ENCODE measurements around the gene RAD51B.

RAD51B gene

DNA sequence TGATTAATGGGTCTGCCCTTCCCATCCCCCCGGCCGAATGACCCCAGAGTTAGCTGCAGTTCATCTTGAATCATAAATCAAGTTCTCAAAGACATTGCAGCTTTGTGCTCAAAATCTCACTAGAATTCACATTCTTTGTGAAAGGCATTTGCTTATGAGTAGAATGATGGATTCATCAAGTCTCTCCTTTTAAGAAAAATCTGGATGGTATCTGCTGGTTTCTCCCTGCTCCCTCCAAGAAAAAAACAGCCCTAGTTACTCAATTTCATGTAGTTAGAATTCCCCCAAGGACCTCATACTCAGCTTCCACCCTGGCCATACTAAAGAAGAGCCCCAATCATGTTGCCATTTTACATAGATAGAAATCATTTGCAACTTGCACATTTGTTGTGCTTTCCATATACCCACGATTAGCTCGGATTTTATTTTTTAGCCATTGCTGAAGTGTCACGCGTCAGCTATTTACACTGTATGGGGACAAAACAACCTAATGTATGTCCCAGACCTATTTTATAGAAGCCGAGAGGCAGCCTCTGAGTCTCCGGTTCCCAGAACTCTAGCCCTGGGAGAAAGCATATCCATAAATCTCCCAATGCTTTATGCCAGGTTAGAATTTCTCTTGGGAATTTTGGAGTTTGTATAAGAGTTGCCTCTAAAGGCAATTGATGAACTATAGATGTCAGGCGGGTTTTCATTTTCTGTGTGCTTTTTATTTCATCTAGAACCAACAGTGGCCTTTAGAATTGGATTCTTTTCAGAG, 673.8 kb downstream of the RAD51B start:
- no peak for DNase-seq (ENCODE audit: low read depth in 2 of 3, low spot score in 2 of 3)

DNA sequence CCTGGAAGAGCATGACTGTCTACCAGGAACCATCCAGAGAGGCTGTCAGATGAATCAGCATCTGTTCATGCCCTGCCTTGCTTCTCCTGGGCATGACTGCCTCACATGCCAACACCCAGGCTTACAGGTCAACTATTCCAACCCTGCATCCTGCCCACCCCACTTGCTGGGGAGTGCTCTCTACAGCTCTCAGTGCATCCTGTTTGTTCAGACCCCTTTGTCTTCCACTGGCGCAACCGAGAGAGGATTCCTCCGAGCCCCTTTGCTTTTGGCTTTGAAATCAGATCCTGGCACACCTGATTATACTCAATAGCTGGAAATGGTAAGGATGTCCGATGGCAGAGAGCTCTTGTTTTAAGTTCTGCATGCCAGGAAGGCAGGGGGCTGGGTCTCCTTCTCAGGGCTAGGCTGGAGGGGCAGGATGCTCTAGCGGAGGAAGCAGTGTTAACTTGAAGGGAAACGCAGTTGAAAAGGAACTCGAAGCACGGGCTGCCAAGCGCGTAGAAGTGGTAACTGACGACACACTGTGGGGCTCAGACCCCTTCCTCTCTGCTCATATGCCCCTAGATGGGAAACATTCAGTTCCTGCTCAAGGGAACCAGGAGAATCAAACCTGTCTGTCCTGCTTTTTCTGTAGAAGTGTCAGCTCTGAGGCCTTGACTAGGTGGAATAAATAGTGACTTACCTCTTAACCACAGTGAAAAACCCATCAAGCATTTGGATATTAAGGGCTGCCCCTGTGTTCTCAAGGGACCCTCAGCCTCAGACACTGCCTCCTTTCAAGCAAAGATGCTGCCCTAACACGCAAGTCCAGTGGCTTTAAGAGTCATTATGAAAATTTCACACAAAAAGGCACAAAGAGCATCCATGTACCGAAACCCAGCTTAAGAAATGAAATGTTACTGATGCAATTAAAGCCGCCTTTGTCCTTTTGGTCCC, 675.8 kb downstream of the RAD51B start:
- no peak for DNase-seq (ENCODE audit: low read depth in 2 of 3, low spot score in 2 of 3)

DNA sequence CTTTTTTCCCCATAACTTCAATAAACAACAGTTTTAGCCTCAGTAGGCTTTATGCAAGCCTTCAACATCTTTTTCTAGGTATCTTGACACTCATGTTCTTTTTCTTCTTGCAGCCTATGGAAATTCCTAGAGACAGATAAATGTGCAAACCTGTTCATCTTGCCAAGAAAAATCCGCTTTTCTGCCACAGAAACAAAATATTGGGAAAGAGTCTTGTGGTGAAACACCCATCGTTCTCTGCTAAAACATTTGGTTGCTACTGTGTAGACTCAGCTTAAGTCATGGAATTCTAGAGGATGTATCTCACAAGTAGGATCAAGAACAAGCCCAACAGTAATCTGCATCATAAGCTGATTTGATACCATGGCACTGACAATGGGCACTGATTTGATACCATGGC, 677.4 kb downstream of the RAD51B start:
- DNase-seq (ENCODE audit: low read depth in 2 of 3, low spot score in 2 of 3), result no peak

DNA sequence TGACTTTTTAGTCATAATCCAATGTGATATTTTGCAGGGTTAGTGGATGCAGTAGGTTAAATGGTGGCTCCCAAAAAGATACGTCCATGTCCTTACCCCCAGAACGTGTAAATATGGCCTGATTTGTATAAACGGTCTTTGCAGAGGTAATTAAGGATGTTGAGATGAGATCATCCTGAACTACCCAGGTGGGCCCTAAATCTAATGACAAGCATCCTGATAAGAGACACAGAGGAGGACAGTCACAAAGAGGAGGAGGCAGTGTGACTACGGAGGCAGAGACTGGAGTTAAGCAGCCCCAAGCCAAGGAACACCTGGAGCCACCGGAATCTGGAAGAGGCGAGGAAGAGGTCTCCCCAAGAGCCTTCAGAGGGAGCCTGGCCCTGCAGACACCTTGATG, 679.9 kb downstream of the RAD51B start:
- DNase-seq (ENCODE audit: low read depth in 2 of 3, low spot score in 2 of 3), result no peak

DNA sequence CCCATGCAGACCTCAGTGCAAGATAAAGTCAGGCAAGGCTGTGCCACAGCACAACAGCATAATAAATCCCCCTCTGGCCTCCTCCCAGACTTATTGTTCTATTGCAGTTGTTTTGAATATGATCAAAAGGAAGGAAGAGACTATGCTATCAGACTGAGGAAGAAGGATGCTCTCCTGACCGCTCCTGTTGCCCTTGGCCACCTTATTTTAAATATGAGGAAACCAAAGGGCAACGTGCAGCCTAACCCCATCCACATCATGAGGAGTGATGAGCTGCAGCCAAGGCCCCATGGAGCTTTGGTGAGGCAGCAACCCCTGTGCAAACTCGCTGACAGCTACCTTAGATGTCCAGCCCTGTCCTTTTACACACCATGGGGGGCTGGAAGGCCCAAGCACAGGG, 681.6 kb downstream of the RAD51B start:
- DNase-seq (ENCODE audit: low read depth in 2 of 3, low spot score in 2 of 3), result no peak

DNA sequence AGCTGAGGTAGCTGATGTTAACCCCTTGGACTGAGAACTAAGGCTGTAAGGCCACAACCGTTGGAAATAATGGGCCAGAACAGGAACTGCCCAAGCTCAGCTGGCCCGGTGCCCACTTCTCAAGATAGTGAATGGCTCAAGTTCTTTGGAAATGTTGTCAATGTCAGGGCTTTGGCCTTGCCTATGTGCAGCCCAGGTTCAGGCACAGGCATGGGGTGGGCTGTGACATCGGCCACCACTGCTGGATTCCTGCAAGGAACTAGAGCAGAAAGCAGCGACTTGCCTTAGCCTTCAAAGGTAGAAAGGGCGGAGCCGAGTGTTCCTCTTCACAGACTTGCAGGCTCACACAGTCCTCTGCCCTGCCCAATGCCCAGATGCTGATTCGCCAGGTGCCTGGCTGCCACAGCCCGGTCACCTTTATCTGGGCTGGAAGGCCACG, 682.1 kb downstream of the RAD51B start:
- DNase-seq (ENCODE audit: low read depth in 2 of 3, low spot score in 2 of 3), result no peak

DNA sequence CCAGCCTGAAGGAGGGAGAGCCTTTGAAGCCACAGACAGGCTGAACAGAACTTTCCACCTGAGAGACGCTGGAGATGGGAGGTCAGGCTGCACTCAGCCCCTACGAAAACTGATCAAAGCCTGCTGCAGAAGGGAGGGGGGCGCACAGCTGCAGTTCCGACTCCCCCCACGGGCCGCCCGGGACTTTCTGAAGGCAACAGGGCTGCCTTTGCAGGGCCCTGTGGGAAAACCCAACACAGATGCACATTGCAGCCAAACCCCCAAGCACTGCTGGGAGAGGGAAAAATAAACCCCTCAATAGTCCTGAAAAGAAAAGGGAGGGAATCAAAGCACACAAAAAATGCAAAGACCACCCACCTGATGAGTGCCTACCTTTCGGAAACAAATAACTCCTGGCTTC, 682.7 kb downstream of the RAD51B start:
- DNase-seq (ENCODE audit: low read depth in 2 of 3, low spot score in 2 of 3), result no peak

DNA sequence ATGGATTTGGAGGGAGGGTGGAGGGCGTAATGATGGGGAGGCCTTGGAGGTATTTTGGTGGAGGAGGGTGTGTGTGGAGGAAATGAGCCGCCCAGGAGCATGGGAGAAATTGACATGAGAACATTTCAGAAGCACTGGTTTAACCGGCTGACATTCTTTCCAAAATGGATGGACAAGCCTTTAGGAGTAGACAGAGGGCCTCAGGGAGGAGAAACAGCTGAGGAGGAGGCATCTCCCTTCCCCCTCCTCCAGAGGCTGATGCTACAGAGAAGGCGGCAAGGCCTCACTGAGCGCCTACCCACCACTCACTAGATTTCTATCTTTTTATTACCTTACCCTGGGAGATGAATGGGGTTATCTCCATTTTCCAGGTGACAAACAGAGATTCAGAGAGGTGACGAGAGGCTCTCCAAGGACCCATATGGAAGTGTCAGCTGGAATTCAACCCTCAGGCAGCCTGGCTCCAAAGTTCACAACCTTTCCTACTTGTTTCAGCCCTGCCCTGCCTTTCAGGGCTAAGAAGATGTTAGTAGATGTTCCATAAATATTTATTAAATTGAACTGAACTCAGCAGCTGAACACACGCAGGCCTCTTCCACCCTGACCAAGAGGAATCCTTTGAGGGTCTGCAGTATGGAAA, 683.7 kb downstream of the RAD51B start:
- DNase-seq (ENCODE audit: low read depth in 2 of 3, low spot score in 2 of 3), result no peak

DNA sequence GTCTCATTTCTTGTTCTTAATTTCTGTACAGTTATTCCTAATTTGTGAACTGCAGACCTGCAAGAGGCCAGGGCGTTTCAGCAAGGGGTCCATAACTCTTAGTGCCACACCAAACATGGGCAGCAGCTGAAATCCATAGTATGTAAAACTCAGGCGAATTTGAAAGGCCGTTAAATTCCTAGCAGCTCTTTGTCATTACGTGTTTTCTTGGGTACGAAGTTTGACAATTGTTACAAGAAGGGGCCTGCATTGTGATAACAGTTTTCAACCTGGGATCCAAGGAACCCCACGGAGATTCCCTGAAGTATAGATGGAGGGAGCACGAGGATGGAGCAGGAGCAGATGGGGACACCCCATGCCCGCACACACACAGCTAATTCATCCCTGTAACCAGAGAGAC, 685.3 kb downstream of the RAD51B start:
- DNase-seq (ENCODE audit: low read depth in 2 of 3, low spot score in 2 of 3), result no peak

DNA sequence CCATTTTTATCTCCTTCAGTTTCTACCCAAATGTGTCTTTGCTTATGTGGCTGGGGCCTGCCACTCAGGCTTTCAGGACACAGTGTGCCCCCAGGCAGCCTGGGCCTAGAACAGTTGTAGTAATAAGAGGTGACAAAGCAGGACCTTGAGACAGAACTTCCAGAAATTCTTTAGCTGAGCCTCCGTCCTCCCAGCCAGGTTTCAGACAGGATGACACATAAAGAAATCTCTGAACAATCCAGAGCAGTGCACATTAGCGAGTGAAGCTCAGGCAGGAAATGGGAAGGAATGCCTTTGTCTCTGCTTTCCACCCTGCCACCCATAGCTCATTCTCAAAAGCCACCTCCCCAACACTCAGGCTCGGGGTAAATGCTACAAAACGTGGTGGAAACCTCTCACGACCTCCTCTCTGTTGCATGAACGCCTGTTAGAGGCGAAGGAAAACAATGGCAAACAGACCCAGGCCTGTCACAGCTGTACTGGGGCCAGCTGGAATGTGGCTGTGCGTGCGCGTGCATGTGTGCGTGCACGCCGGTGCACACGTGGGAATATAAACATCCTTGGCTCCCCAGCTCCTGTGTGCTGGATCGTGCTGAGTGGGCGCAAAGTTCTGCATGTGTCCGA, 686.6 kb downstream of the RAD51B start:
- no peak for DNase-seq (ENCODE audit: low read depth in 2 of 3, low spot score in 2 of 3)

DNA sequence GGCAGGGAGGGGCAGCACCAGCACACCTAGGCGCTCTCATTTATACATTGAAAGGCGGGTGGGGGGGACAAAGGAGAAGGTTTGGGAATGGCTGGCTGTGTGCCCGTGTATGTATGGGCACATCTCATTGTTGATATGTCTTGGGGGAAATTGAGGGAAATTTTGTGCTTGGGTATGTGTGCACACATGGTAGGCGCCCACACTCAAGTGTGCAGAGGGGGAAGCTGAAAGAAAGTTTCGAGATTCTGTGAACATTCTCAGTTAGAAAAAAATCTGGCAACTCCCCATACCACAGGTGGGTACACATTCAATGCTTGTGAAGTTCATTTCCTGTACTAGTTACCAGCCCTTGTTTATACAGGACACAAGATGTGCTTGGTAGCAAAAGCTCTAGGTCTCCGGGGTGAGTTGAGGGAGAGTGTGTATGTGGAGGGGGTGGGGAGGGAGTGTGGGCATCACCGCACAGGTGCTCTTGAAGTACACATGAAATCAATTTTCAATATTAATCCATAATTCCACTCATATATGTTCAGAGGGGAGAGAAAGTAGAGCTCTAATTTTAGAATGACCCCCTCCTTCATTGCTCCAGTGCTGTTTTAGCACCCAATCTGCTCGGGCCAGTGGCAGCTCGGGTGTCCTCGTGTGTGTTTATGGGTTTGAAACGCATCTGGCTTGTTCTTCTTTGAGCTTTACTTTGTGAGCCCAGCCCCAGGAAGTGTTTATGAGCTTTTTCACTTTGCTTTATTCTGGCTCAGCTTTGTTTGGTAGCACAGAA, 687.3 kb downstream of the RAD51B start:
- no peak for DNase-seq (ENCODE audit: low read depth in 2 of 3, low spot score in 2 of 3)

DNA sequence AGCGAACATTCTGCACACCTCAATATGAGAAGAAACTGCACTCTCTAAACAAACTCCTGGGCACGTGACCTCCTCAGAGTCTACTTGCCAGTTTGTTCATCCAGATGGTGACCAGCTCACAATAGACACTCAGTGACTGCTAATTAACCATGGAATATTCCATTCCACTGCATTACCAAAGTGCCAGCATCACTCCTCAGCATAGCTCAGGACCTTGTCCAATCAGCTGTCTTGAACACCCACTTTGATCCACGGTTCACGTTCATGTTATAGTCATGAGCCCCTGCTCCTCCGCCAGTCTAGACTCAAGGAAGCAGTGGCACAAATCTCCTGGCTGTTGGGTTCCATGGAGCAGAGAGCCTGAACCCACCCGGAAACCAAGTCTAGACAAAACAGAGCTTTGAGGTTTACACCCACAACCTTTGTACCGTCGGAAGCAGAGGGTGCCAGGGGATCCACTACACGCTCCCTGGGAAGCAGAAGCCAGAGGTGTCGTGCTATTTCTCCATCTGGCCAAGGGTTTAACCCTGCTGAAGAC, 688.0 kb downstream of the RAD51B start:
- DNase-seq (ENCODE audit: low read depth in 2 of 3, low spot score in 2 of 3), result no peak

DNA sequence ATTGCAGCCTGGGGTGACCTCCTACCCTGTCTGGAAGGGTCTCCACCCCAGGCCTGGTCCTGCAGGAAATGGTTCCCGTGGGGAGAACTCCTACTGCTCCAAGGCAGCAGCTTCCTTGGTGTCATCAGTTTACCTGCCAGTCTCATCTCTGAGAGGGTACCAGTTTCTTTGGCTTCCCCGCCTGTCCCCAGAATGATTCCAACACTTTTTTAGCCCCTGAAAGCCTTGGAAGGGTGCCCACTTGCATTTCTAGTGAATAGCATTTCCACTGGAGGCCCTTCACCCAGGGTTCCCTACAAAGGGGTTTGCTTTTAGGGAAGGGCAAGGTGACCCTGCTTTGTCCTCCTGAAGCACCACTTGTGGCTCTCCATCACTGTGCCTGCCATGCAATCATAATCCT, 689.0 kb downstream of the RAD51B start:
- DNase-seq (ENCODE audit: low read depth in 2 of 3, low spot score in 2 of 3), result no peak

DNA sequence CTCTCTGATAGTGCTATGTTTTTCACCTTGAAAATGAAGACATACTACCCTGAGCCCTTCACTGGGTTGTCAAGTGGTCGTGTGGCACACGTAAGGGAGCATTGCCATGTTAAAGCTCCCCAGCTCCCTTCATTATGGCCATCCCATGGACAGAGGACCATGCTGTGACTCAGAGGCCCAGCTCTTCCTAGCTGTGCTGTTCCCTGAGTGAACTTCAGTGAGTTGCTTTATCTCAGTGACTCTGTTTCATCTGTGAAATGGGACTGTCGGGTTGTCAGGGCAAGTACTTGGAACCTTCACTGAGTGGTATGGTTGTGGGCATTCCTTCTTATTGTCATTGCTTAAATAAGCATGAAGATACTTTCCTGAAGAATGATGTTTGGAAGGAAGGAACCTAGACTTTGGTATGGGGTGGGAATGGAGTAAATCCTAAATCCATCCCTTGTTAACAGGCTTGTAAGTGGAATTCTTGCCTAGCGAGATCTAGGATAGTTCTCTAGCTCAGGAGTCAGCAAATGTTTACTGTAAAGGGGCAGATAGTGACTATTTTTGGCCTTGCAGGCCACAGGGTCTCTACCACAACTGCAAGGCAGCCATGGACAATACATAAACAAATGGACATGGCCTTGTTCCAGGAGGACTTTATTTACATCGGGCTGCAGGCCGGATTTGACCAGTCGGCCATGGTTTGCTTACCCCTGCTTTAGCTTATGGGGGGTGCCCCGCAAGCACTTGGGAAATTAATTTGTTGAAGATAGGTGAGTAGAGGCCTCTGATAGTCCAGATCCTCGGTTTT, 689.8 kb downstream of the RAD51B start:
- DNase-seq (ENCODE audit: low read depth in 2 of 3, low spot score in 2 of 3), result no peak

DNA sequence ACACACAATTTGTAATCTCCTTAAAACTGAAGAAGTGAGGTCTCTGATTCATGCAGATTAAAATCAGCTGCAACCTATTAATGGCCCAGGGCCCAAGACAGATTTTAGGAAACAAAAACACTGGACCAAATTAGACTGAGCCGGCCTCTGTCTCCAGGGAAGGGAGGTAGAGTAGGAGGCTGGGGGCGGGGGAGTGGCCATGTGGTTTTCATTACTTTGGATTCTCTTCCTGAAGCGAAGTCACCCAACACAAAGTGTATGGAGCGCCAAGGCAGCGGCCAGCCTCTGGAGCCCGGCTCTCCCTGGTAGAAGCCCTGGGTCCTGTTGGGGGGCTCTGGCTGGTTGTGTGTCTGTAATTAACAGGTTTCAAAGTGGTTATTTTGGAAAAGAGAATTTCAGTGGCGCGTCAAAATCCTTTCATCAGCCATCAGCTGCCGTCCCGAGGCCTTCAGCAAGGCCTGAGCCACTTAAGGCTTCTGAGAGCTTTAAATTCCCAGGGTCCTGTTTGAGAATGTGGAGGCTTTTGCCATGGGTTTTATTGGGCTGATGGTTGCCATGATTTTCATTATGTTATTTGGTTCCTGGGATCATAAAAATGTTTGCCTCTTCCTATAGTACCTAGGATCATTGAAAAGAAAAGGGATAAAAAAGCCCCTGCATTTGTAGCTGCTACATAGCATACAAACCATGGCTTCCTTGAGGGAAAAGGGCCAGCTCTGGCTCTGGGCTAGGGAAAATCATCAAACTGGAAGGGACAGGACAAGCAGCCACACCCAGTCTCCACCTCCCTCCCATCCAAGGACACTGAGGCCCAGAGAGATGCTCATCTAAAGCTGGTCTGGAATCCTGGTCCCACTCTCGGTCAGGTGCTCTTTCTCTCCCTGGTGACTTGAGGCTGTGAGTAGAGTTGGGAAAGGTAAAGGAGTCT, 690.9 kb downstream of the RAD51B start:
- DNase-seq (ENCODE audit: low read depth in 2 of 3, low spot score in 2 of 3), result no peak

DNA sequence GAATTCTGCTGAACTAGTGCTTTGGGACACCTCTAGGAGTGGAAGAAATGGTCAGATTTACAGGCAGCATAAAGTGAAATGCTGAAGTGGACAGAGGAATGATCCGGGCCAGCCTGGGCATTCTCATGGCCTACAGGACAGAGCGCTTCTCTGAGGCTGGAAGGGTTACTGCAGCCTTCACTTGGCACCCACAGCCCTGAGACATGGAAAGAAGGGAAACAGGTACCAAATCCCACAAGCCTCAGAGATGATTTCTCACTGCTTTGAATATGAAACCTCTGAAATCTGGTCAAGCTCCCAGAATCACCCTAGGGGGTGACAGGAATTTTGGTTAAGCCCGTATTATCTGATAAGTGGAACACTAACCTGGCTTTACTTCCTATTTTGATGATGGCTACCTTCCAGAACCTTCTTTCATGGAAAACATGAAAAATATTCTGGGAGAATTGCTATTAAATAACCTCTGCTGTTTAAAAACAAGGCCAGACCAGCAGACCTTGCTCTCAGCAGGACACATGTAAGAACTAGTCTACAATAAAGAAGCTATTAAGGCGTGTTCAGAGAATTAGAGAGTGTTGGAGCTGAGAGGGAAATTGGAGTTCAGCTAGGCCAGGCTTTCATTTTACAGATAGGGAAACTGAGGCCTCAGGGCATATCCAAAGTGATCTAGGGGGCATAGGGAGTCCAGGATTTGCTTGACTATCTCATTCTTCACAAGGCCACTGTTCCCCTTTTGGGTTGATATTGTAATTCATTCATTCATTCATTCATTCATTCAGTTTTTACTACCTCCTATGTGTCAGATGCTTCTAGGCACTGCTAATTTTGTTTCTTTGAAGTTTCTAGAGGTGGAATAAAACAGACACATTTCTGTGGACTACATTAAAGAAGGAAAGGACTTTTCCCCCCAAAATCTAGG, 691.8 kb downstream of the RAD51B start:
- no peak for DNase-seq (ENCODE audit: low read depth in 2 of 3, low spot score in 2 of 3)

DNA sequence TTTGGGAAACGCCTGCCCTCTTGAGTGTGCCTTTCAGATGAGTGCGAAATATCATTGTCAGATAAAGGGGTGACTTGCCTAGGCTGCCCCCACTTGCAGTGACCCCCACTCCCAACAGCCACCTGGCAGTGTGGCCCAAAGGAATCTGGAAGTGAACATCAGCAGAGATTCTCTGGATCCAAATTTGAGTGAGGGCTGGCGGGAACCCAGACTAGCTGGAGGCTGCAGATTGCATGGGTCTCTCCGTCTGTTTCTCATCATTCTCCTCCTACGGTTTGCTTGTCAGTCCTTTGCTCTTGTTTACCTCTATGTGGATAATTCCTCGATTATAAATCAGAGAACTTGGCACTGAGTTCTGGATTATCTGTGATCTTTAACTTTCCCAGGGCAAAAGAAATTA, 692.5 kb downstream of the RAD51B start:
- DNase-seq (ENCODE audit: low read depth in 2 of 3, low spot score in 2 of 3), result no peak

Measured in activated CD8-positive, alpha-beta memory T cell treated with anti-CD3 and anti-CD28 coated beads for 48 hours (primary cell).